Spinal cord (tissue), 10 donors: ENCODE results near the gene LILRB2. TPM values are rescaled to one million over a fixed set of nuclear protein-coding genes. Genes with fewer than 3 reads are reported as not detected.
"Not testable (repeated sequence)": the region's sequence is repeated elsewhere in the genome, so short reads cannot be mapped to it uniquely, and the experiment has no call there.

Source experiments
- DNase-seq, 6 donors: peaks; one replicate each; pipeline versions ENCODE4 v3.0.0 to v3.0.0-alpha.2; 2013 to 2015; ENCODE audit warnings: low spot score in 6 of 6, low read depth in 4 of 6
- H3K27ac ChIP-seq: one replicate; pipeline ENCODE4 v1.5.1; 2013; ENCODE audit warnings: low read depth, low read length, control low read depth
- H3K27me3 ChIP-seq: one replicate; pipeline ENCODE4 v1.6.1; 2013; ENCODE audit warnings: low read length; ENCODE audit not compliant: control insufficient read depth, insufficient read depth
- H3K36me3 ChIP-seq: one replicate; pipeline ENCODE4 v1.6.1; 2013; ENCODE audit warnings: low read length; ENCODE audit not compliant: control insufficient read depth, insufficient read depth
- H3K4me1 ChIP-seq: one replicate; pipeline ENCODE4 v1.6.1; 2013; ENCODE audit warnings: low read length; ENCODE audit not compliant: control insufficient read depth, insufficient read depth
- H3K4me3 ChIP-seq: one replicate; pipeline ENCODE4 v1.5.1; 2013; ENCODE audit warnings: low read depth, low read length, control low read depth
- H3K9me3 ChIP-seq: one replicate; pipeline ENCODE4 v1.6.1; 2013; ENCODE audit warnings: low read length; ENCODE audit not compliant: control insufficient read depth, insufficient read depth
- WGBS: methylation state at CpG from one replicate; pipeline ENCODE4 v1.1.5; 2013; ENCODE audit warnings: missing lambda C conversion rate; ENCODE audit not compliant: insufficient coverage; 5-methylcytosine and 5-hydroxymethylcytosine counted together
- polyA plus RNA-seq, 2 donors: library from polyadenylated mRNA; unstranded; fragments of 120-200 nt; gene quantifications; one replicate each; pipeline ENCODE4 v1.2.1, GENCODE V29; 2013; ENCODE audit not compliant: insufficient read length in 2 of 2
- total RNA-seq, 2 donors: library from RNA; depleted of rRNA in 1 of 2; stranded (reverse); fragments of 120-200 nt in 1 of 2; fragments of >200 nt in 1 of 2; gene quantifications; one replicate each; pipeline versions ENCODE4 v1.2.3 to v1.2.4, GENCODE V29; 2013 to 2014
- donor health status: healthy.

The LILRB2 gene
- total and polyA plus RNA-seq, 4 donors: 0.43 to 1.6 (median 0.57) TPM

DNA sequence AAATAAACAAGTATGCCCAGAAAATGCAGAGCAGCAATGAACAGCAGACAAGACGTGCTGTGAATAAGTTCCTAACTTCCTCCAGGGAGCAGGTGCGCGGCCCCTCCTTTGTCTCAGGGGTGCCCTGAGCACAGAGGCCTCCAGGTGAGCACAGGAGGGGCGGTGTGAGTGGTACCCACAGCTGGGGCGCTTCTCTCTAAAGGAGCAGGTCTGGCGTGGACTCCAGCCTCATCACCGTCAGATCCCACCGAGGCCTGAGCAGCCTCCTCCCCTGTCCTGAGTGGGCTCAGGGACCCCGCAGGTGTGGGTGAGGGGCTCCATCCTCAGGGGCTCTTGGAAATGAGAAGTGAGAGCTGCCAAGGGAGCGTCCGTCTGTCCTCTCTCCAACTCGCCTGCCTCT lies 28.9 kb upstream of the LILRB2 start:
- Histone ChIP-seq H3K27me3 (peaks cover 4% of the 10 kb centered on the region), H3K27ac (no peak overlapping the region), H3K9me3 (no peaks in the 10 kb centered on the region), H3K36me3 (no peaks in the 10 kb centered on the region), H3K4me1 (no peaks in the 10 kb centered on the region), H3K4me3 (no peak overlapping the region)
- WGBS: 84% methylated on average over 7 of the region's 12 CpGs
- DNase-seq: no peak

DNA sequence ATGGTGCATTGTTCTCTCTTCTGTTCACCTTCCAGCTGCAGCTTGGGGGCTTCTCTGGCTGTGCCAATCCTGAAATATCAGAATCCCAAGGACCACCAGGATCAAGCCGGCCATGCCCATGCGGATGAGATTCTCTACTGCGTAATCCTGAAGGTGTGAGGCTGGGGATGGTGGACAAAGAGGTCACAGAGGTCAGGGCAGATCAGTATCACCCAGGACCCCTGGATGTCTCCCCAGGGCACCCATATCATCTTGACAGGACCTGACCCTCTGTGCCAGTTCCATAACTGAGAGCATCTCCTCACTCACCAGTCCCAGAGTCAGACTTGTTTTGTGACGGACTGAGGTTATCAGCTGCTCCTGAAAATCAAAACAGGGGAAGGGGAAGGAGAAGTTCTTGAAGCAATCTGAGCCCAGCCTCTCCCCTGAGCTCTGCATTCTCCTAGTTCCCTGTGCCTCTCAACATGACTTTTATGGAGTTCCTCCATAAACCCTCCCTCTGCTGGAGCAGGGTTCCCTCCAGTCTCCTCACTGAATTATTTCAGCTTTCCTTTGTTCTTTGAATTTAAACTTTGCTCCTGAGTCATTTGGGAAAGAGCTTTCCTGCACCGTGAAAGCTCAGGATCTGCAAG lies 26.6 kb upstream of the LILRB2 start:
- H3K27me3 ChIP-seq: peaks cover 4% of the 10 kb centered on the region
- 83% methylated on average over 2 of the region's 5 CpGs for WGBS
- no peaks in the 10 kb centered on the region for H3K4me1 ChIP-seq
- no peak overlapping the region for H3K4me3 ChIP-seq
- no peaks in the 10 kb centered on the region for H3K36me3 ChIP-seq
- H3K9me3 ChIP-seq: no peaks in the 10 kb centered on the region
- H3K27ac ChIP-seq: no peak overlapping the region
- DNase-seq: no peak

DNA sequence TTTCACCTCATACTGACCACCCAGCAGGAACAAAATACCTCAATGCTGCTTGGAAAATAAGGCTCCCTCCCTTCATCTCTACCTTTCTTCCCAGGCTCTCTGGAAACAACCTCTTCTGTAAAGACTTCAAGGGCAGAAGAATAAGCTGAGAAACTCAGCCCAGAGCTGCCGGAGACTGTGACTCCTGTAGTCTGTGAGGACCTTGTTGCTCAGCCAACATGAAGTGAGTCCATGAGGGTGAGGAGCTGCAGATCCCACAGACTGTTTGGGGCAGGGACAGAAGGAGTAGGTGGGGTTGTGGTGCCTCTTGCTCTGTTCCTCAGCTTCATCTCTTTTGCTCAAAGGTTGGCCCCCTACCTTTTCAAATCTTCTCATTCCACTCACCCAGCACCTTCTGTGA lies 24.2 kb upstream of the LILRB2 start:
- Histone ChIP-seq H3K4me1 (no peaks in the 10 kb centered on the region), H3K27ac (no peak overlapping the region), H3K9me3 (no peaks in the 10 kb centered on the region), H3K4me3 (no peak overlapping the region), H3K27me3 (peaks cover 4% of the 10 kb centered on the region), H3K36me3 (no peaks in the 10 kb centered on the region)
- no peak for DNase-seq
- WGBS: 60% methylated on average over 1 of the region's 1 CpG

DNA sequence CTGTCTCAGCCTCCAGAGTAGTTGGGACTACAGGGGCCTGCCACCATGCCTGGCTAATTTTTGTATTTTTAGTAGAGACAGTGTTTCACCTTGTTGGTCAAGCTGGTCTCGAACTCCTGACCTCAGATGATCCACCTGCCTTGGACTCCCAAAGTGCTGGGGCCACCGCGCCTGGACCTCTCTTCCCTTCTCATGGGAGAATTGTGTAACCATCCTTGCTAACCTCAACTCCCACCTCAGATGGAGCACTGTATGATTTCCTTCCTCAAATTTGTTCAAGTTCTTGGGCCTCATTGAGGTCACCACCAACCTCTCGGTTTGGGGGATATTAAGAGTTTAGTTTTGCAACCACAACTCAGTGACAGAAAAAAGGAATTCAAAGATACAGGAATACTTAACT lies 21.3 kb upstream of the LILRB2 start:
- DNase-seq: no peak
- Histone ChIP-seq H3K27me3 (peaks cover 7% of the 10 kb centered on the region), H3K4me3 (no peak overlapping the region), H3K27ac (no peak overlapping the region), H3K4me1 (no peaks in the 10 kb centered on the region), H3K36me3 (no peaks in the 10 kb centered on the region), H3K9me3 (no peaks in the 10 kb centered on the region)
- WGBS: 72% methylated on average over 3 of the region's 4 CpGs

DNA sequence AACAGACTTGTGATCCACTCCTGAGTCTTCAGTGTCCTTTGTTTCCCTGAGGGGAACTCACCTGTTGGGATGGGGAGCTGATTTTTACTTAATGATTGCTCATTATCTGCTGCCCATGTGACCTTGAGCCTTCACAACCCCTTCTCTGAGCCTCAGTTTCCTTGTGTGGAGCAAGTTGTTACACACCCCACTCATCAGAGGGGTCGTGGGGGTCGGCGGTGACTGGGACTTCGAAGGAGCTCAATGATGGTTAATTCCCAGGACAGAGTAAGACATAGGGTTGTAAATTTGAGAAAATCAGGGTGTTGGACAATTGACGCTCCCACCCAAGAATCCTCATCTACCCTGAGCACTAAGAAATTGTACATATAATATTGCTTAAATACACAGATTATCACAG lies 18.6 kb upstream of the LILRB2 start:
- Histone ChIP-seq H3K4me1 (no peaks in the 10 kb centered on the region), H3K4me3 (no peak overlapping the region), H3K27me3 (peaks cover 3% of the 10 kb centered on the region), H3K27ac (no peak overlapping the region), H3K36me3 (no peaks in the 10 kb centered on the region), H3K9me3 (no peaks in the 10 kb centered on the region)
- no CpG with 5 or more reads among the region's 5 CpGs for WGBS
- no peak for DNase-seq

DNA sequence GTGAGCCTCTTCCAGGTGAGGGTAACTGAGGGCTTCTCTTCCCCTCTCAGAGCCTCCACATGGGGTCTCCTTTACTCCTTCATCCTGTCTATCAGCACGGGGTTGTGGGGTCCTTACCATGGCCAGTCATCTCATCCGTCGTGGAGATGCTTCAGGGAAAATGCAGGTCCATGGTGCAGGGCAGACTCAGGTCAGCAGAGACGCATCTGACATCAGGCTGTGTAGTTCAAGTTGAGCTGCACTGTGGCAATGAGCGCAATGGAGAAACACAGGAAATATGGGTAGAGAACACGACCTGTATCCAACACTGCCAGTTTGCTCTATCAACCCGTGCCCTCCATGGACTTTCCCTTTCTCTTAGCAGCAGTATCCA lies 18.2 kb upstream of the LILRB2 start:
- Histone ChIP-seq H3K4me1 (no peaks in the 10 kb centered on the region), H3K27me3 (peaks cover 3% of the 10 kb centered on the region), H3K9me3 (no peaks in the 10 kb centered on the region), H3K27ac (no peak overlapping the region), H3K4me3 (no peak overlapping the region), H3K36me3 (no peaks in the 10 kb centered on the region)
- DNase-seq: no peak
- 60% methylated on average over 7 of the region's 7 CpGs for WGBS

DNA sequence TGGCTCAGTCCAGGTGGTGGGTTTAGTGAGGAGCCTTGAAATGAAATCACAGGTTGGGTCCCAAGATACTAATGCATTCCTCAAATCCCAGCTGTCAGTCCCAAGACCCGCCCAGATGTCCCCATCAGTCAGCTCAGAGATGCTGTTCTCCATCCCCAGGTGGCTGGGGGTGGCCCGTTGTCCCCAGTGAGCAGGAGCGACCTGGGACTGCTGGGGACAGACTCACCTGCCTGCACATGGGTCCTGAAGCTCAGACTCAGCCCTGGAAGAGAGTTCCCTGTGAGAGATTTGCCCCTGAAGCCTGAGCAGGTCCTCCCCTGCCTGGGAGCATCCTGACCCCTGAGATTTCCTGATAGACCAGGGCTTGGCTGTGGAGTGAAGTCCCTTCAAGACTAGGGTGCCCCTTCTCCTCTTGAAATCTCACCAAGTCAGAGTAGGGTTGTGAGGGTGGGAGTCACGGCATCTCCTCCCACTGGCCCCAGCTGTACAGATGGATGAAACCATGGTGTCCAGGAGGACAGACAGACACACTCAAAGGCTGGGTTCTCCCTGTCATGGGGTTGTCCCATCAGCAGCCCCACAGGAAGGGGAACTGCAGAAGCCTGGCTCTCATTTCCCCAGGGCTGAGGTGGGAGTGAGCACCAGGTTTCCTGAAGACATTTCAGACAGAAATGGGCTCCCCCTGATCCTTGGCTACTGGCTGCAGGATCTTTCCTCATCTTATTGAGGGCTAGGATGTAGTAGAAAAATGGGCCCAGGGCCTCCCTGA lies 17.6 kb upstream of the LILRB2 start:
- no peak overlapping the region for H3K4me3 ChIP-seq

DNA sequence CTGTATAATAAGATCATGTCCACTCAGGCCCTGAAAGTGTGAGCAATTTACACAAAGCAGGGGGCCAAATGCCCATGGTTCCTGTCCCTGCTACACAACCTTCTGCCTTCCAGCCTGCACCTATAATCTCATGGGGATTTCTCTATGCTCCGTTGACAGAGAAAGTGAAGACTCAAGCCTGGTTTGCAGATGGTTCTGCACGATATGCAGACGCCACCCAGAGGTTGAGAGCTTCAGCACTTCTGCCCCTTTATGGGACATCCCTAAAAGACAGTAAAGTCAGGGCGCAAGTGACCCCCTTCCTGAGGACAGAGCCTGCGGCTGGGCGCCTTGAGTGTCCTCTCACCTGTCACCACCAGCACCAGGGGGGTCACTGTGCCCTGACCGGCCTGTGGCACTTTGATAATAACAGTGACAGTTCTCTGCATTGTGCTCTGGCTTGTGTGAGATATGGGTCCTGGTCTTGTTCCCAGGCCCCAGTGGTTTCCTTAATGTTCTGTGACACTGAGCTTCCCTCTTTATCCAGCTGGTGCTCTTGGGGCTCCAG lies 16.9 kb upstream of the LILRB2 start:
- WGBS: 37% methylated on average over 7 of the region's 7 CpGs
- DNase-seq: no peak

More for the DNA sequence above, 17.6 kb upstream of the LILRB2 start:
- 55% methylated on average over 3 of the region's 4 CpGs for WGBS
- Histone ChIP-seq H3K9me3 (no peaks in the 10 kb centered on the region), H3K4me1 (no peaks in the 10 kb centered on the region), H3K36me3 (no peaks in the 10 kb centered on the region), H3K27ac (no peak overlapping the region), H3K27me3 (peaks cover 3% of the 10 kb centered on the region)
- DNase-seq: no peak

DNA sequence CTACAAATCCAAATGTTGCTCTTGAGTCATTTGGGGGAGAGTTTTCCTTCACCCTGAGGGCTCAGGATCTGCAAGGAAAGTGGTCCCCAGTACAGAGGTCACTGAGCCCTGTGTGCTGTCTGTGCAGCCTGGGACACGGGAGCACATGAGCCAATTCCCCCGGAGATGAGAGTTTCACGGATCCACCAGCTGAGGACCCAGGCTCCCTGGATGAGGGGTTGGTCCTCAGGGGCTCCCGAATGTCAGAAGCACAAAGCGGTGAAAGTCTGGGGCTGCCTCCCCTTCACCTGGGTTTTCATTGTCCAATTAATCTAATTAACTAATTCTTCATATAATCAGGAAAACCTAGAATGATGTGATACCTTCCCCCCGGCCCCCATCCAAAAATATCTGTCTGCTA lies 13.6 kb upstream of the LILRB2 start:
- 96% methylated on average over 4 of the region's 6 CpGs for WGBS
- DNase-seq: no peak
- Histone ChIP-seq H3K4me1 (no peaks in the 10 kb centered on the region), H3K27ac (no peak overlapping the region), H3K9me3 (no peaks in the 10 kb centered on the region), H3K4me3 (no peak overlapping the region), H3K36me3 (no peaks in the 10 kb centered on the region), H3K27me3 (peaks cover 3% of the 10 kb centered on the region)

More for the DNA sequence above, 16.9 kb upstream of the LILRB2 start:
- Histone ChIP-seq H3K36me3 (no peaks in the 10 kb centered on the region), H3K27me3 (peaks cover 3% of the 10 kb centered on the region), H3K9me3 (no peaks in the 10 kb centered on the region), H3K4me1 (no peaks in the 10 kb centered on the region), H3K27ac (no peak overlapping the region), H3K4me3 (no peak overlapping the region)

DNA sequence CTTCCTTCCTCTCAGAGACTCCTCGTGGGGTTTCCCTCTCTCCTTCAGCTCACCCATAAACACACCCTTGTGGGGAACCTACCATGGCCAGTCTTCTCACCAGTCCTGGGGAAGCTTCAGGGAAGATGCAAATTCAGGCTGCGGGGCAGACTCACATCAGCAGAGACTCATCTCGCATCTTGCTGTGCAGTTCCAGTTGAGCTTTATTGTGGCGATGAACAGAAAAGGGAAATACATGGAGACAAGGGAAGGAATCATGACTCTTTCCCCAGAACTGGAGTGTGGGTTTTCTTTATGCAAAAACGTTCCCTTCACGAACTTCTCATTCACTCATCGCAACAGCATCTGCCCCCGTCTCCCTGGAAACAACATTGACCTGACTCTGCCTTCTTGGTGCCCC lies 8.2 kb upstream of the LILRB2 start:
- not testable (repeated sequence) for H3K4me3 ChIP-seq, H3K36me3 ChIP-seq, H3K27me3 ChIP-seq, H3K9me3 ChIP-seq, H3K4me1 ChIP-seq, H3K27ac ChIP-seq, DNase-seq
- no CpG with 5 or more reads among the region's 8 CpGs for WGBS
